CD4-positive, alpha-beta T cell treated with Interleukin-1 beta for 1 hour (primary cell): ENCODE data around the gene BMPR2.
"Not testable (repeated sequence)": the region's sequence is repeated elsewhere in the genome, so short reads cannot be mapped to it uniquely, and the experiment has no call there.

Source experiments
- DNase-seq, 2 donors: peaks; one replicate each; pipeline ENCODE4 v3.0.0-alpha.2; 2020 to 2022

BMPR2 gene

DNA sequence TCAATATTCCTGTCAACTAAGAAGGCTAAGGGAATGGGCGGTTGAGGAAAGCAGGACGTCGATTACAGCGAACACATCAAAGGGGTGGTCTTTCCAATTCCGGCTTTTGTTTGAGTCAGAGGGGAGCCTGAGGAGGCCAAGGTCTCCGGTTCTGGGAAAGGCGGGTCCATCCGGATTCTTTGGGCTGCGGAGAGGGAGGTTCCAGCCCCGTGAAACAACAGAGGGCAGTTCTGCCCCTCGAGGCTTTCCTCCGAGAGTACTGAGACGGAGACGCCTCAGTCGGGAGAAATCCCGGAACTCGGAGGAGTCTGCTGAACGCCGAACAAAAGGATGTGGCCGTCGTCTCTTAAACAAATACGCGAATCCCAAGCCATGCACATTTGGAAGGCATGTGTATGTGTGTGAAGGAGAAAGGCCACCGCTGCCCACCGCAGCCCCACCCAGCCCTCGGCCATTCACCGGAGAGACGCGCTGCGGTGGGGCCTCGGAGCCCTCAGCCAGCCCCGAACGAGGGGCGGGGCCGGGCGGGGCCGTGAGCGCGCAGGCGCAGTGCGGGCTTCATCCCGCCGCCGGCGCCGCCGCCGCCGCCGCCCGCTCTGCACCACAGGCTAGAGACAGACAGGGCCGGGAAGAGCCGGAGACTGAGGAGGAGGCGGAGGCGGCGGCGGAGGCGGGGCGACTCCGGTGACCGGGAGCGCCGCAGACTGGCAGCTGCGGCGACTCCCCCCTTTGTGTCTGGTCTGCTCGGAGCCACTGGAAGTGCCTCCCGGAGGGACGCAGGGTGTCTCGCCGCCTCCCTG is at the start of gene BMPR2:
Gene BMPR2, plus strand, starts transcription at position 719 of the 800 bp plus-strand sequence. CDS start 1,148 bp downstream, outside the sequence.
- peak; percentile 86 to 87 for DNase-seq

DNA sequence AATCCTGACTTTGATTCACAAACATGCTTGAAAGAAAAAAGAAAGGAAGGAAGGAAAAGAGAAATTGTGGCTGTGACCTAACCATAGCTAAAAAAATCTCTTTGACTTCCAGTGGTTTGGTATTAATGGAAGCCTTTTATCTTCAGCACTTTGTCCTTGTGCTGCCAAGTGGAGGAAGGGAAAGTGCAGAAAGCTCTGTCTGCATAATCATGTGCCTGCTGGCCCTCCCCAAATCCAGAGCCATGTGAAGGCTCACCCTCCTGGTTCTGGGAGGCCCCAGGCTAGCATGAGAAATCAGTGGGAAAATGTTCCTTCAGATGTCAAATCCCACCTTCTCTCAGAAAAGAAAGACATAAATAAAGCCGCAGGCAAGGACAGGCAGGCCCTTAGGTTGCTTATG is 48.3 kb upstream of the BMPR2 start:
- no peak for DNase-seq

DNA sequence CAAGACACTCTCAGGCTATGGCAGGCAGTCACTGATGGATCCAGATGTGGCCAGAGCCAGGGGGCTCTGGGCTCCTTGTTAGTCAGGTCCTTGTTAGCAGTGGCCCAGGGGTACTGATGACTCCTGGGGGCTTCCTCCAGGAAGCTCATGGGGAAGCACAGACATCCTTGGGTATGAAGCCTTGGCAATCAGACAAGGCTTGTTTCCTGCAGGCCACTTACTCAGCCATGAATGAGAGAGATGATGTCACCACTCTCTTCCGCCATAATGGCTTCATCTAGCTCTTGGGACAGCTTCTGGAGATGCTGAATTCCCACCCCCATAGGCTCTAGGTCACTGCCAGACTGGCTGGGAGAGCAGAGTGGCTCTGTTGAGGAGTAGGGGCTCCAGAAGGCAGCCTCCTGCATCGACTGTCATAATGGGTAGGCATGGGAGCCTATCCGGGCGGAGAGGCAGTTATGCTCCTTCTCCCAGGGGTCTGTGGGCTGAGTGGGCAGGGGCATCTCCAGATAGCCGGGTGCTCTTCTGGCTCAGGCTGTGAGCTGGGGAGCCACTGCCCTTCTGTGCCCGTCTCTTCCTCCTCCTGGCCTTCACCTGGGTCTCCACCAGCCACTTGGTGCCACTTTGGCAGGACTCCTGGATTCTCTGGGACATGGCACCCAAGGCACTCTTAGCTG is 40.2 kb upstream of the BMPR2 start:
- DNase-seq, result no peak

DNA sequence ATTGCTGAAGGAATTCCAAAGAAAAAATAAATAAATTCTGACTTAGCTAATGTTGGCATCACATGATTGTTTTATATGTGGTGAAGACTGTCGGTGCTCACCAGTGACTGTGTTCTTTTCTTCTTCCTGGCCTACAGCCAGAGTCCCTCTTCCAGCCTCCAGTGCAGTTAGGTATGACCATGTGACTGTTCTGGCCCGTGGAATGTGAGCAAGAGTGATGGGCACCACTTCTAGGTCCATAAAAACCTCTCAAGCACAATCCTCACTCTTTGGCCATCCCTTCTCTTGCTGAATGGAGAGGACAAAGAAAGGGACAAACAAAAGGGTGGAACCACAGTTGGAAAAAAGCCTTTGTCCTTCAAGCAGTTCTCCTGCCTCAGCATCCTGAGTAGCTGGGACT is 39.0 kb upstream of the BMPR2 start:
- no peak for DNase-seq

DNA sequence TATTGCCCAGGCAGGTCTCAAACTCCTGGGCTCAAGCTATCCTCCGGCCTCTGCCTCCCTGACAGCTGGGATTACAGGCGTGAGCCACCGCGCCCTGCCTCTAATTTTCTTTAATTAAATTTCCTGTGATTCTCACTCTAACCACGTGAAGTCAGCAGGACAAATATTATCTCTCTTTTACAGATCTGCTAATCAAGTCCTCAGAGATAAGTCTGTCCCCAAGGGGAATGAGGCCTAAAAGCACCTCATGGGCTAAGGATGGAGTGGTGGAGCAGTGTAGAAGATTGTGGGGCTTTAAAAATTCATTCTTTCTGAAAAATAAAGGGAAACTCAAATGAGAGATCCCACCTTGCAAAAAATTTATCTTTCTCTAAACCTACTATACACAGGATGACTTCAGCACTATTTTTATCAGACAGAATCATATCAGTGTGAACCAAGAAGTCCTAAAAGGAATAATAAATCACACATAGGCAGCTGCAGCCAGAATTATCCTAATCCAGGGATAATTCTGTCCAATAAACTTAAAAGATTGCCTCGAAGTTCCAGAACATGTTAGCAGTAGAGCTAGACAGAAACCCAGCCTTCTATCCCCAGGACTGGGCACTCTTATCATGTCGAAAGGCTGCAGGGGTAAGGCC is 38.3 kb upstream of the BMPR2 start:
- no peak for DNase-seq

- DNase-seq, result no peak
Measured at GRCh38 chr2:202339071-202339870, 36.9 kb upstream of the BMPR2 start.

DNA sequence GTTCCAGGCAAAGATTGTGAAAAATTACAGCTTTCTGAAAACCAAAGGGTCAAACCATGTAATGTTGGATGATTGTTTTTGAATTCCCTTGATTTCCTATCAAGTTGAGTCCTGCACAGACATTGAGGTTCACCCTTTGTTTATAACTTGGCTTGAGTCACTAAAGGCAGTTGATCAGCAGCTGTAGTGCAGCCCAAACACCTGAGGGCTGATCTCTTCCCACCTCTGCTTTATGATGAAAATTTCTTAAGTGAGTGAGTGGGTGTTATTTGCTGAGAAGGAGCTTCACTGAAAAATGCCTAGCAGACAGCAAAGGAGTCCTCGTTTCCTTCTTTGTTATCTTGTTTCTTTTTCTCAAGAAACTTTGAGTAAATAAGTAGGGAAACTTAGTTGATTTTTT is 31.9 kb upstream of the BMPR2 start:
- DNase-seq, result no peak

DNA sequence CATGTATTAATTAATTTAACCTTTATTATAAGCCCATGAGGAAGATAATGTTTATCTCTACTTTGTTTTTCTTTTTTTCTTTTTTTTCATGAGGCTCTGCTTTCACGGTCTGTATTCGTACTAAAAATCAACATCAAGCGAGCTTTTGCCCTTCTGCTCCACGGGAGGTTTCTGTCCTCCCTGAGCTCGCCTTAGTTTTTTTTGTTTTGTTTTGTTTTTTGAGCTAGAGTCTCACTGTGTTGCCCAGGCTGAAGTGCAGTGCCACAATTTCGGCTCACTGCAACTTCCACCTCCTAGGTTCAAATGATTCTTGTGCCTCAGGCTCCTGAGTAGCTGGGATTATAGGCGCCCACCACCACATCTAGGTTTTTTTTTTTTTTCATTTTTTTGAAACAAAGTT is 29.9 kb upstream of the BMPR2 start:
- DNase-seq, result no peak

DNA sequence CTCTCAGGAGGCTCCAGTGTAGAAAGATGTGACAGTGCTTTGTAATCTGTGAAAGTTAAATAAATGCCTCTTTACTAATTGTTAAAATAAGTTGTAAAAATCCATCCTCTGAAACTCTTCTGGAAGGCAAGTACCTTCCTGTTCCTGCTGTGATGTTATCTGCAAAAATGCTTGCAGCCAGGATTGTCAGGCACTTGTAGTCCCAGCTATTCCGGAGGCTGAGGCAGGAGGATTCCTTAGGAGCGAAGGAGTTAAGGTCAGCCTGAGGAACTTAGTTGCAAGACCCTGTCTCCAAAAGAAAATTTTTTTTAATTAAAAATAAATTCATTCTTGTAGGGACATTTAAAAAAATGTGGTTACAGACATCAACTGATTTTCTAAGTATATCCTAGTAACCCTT is 22.7 kb upstream of the BMPR2 start:
- no peak for DNase-seq

- no peak for DNase-seq
Measured at GRCh38 chr2:202355993-202356505, 20.1 kb upstream of the BMPR2 start.

DNA sequence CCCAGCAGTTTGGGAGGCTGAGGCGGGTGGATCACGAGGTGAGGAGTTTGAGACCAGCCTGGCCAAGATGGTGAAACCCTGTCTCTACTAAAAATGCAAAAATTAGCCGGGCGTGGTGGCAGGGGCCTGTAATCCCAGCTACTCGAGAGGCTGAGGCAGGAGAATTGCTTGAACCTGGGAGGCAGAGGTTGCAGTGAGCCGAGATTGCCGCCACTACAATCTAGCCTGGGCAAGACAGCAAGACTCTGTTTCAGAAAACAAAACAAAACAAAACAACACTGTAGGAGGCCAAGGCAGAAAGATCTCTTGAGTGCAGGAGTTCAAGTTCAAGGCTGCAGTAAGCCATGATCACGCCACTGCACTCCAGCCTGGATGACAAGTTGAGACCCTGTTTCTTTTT is 17.2 kb upstream of the BMPR2 start:
- DNase-seq, result not testable (repeated sequence)

- DNase-seq, result no peak
Measured at GRCh38 chr2:202360646-202361045, 15.5 kb upstream of the BMPR2 start.

DNA sequence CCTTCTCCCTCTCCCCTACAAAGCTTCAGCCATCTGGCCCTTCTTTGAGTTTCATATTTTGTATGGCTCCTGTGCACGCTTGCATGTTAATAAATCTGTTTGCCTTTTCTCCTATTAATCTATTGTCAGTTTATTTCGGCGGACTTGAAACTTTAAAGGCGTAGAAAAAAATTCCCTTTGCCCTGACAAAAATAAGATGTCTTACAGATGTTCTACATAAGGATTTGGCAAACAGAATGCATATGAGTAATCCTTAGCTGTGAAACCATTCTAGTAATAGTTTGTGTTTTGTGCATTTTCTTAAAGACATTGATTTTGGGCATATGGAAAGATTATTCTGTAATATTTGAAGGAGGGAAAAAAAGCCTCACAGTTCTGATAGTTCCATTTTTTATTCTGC is 15.0 kb upstream of the BMPR2 start:
- DNase-seq, result no peak

- DNase-seq, result no peak
Measured at GRCh38 chr2:202373490-202373889, 2.6 kb upstream of the BMPR2 start.

DNA sequence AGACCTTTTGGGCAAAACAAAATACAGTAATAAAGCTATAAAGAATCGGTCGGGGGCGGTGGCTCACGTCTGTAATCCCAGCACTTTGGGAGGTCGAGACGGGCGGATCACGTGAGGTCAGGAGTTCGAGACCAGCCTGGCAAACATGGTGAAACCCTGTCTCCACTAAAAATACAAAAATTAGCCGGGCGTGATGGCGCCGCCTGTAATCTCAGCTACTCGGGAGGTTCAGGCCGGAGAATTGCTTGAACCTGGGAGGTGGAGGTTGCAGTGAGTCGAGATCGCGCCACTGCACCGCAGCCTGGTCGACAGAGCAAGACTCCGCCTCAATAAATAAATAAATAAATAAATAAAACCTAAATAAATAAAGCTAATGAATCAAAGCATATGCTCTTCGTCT is 1.7 kb upstream of the BMPR2 start:
- DNase-seq, result not testable (repeated sequence)

DNA sequence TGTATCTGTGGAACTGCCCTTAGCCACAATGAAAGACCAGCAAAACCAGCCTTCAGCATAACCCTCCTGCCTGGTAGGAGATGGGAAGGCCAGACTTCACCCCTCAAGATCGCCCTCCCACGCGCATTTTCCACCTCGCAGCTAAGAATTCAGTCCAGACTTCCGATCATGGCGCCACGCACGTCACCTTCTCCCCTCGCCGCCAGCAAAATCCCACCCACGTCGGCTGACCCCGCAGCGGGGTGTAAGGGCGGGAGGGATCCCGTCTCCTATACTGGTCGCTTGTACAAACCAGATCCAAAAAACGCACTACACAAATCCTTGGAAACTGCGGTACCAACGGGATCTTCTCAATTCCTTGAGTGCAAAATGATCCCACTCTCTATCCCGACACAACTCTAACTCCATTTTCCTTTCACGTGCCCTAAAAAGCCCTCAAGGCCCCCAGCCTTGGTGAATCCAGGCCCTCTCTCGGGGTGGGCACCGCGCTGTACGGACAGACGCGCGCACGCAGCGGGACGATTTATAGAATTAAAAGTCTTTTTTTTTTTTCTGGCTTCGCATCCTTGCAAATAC is 1.0 kb upstream of the BMPR2 start:
- DNase-seq, result peak; percentile 22 to 27

- DNase-seq, result peak; percentile 26 to 35
Measured at GRCh38 chr2:202376460-202377206, 506 bp downstream of the BMPR2 start.

DNA sequence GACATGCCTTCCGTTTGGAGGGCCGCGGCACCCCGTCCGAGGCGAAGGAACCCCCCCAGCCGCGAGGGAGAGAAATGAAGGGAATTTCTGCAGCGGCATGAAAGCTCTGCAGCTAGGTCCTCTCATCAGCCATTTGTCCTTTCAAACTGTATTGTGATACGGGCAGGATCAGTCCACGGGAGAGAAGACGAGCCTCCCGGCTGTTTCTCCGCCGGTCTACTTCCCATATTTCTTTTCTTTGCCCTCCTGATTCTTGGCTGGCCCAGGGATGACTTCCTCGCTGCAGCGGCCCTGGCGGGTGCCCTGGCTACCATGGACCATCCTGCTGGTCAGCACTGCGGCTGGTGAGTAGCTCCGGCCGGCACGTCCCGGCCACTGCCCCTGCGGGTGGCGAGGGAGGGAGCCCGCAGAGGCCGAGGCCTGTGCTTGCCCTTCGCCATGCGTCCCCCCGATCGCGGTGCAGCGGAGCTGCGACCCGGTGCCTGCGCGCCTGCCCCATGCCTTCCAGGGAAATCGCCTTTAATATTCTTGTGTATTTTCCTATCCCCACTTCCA is 1.2 kb downstream of the BMPR2 start:
- DNase-seq, result peak in 1 of 2 donors; percentile 11

DNA sequence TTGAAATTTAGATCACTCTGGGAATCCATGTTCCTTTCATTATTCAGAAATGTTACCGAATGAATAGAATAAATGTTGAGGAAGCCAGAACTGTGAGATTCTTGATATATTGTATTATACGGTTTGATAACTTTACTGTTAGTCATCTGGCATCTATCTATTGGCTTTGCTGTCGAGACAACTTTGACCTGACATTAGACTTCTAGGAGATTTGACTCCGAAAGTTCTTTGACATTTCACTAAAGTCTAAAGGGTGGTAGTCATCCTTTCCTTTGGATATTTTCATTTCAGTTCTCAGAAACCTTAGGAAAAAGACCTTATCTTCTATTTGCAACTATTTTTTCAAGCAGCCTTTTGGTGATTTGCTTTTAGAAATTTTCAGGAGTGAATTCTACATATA is 1.9 kb downstream of the BMPR2 start:
- no peak for DNase-seq

DNA sequence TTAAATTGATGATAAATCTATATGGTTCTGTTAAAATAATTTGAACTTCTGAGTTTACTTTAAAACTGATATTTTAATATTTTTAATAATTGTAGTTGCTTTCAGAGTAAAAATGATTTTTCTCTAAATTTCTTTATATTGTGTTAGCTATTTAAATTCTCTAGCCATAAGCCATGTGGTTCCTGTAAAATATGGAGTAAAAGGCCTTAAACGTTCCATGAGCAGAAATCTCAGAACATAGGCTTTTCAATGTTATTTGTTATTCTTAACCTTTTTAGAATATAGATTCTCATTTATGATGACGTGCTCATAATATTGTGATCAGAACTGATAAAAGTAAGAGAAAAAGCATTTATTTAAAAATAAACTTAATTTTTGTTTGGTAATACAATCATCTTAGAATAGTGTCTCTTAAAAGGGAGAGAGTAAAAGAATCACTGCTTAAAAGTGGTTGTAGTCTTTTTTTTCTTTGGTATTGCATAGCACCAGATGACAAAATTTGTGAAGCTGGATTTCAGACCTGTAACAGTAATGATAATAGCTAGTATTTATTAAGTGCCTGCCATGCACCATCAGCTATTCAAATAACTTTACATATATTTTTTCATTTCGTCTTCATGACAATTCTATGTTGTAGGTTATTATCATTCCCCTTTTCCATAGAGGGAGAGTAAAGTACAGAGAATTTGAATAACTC is 2.7 kb downstream of the BMPR2 start:
- DNase-seq, result no peak

DNA sequence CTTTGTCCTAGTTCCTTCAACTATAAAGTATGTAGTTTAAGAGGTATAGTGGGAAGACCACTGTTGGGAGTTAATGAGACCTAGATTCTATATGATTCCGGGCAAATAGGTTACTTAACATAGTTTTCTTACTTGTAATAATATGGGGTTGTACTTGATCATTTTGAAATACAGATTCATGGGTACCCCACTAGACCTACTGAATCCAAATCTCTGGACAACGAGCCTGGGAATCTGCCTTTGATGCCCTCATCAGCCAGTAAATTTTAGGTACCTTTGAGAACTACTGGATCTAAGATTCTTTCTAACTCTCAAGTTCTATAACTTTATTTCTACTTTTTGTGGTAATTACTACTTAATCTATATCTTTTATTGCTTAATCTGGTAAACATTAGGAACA is 6.6 kb downstream of the BMPR2 start:
- no peak for DNase-seq
